ENCODE data around the gene EDAR. TPM values are rescaled to one million over a fixed set of nuclear protein-coding genes. Genes with fewer than 3 reads are reported as not detected.

The EDAR gene
- total RNA-seq = not detected
- long read RNA-seq = 0 reads

DNA sequence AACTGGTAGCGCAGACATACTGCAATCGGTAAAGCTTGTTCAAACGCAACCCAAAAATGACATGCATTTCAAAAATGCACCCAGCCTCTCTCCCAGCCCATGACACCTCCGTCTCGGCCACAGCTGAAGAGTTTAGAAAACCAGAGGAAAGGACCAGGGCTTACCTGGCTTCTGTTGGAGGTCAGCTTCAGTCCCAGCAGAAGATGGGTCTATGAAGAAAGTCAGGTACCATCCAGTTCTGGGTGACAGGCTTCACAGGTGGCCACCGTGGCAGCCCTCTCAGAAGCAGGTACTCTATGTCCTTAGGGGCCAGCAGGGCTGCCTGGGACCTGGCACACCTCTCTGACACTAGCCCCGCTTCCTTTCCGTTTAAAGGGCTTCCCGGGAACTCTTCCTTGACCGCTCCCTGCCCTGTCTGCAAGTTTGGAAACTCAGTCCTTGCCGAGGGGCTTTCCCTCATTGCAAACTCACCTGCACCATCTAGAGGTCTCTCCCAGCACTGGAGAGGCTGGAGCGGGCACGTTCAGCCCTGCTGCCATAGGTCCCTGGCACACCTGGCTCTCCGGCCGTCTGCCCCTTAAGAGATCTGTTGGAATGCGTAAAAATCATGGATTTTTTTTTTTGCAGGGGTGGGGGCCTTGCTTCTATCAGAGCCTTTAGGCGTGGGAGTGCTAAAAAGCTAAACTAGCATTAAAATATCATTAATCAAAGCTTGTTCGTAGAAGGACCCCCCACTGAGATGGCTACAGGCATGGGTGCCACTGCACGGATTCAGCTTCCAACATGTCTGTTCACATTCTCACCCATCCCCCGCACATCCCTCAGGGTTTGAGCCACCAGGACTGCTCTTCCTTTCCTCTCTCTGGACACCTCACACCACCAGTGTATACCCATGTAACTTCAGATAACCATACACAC is at the start of gene EDAR:
Gene EDAR, minus strand, starts transcription at position 425 of the 918 bp plus-strand sequence. CDS start 58,206 bp downstream, outside the sequence.
- intact Hi-C loops (cut with micrococcal nuclease) = loop anchor here (10.0 kb wide), 1 partner anchor 134 kb away; no protein-coding TSS in a partner anchor
- ATAC-seq = peak; percentile 95
- DNase-seq = peak; percentile 49

DNA sequence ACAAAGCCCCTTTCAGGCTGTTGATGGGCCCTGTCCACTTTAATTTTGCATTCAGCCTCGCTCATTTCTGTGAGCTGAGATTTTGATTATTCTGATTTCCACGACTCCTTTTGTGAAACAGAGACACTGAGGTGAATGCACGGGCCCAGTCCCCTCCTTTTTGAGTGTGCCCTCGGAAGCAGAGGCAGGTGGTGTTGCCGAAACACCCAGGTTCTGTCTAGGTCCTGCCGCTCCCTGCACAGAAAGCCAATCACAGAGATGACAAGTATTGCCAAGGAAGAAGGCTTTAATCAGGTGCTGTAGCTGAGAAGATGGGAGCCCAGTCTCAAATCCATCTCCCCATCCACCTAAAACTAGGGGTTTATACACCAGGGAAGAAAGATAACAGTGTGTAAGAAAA is 44.2 kb upstream of the EDAR start:
- intact Hi-C loops (cut with micrococcal nuclease) = no loop called here
- ATAC-seq = no peak
- no peak for DNase-seq

DNA sequence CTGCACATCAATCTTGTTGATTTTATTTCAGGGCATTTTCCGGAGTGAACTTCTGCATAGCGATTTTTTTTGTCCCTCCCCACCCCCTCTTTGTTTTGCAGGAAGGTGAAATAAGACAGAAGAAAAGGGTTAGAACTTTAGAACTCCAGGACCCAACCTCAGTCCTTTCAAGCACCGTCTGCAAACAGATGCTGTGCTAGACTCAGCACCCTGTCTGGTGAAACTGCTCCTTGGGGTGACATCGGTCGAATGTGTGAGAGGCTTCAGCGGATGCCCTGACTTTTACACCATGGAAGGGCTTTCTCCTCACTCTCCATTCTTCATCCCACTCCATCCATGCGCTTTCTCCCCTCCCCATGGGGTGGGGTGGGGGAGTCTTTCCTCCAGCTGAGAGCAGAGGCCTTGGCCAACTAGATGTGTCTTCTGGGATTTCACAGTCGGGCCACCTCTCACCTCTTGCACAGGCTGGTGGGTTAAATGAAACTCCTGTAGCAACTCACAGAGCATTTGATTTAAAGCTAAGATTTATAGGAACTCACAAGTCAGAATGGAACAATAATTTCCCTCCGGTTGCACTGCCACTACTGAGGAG is 43.3 kb upstream of the EDAR start:
- DNase-seq = no peak
- no peak for ATAC-seq
- intact Hi-C loops (cut with micrococcal nuclease) = no loop called here

DNA sequence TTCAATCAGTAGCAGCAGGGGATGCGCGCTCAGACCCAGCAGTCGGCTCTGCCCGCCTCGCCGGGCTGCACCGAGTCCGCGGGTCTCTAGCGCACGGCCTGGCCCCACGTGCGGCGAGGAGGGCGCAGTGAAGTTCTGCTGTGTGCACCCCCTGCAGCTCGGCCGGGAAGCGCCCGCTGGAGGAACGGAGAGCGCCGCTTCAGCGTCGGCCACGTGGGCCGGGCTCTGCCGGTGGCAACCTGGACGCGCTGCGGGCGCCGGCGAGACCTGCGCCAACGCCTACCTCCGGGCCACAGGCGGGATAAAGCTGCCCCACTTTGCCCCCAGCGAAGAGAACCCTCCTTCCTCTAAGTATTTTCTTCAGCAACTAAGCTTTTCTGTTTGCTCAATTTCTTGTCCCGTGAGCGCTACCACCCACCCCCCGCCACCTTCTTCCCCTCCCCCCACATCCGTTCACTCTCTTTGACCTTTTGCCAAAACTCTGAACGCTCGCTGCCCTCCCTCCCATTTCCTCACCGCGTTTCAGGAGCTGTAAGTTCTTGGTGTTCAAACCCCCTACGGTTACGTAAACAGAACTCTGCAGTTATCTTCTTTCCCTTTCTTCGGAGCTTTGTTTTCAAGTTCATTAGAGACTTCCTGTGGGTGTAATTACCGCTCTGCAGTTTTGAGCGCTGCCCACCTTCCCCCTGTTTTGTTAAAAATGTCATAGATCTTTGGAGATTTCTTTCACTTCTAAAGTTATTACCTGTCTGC is 42.6 kb upstream of the EDAR start:
- ATAC-seq (peak; percentile 89), DNase-seq (peak; percentile 67)
- intact Hi-C loops (cut with micrococcal nuclease) = no loop called here

DNA sequence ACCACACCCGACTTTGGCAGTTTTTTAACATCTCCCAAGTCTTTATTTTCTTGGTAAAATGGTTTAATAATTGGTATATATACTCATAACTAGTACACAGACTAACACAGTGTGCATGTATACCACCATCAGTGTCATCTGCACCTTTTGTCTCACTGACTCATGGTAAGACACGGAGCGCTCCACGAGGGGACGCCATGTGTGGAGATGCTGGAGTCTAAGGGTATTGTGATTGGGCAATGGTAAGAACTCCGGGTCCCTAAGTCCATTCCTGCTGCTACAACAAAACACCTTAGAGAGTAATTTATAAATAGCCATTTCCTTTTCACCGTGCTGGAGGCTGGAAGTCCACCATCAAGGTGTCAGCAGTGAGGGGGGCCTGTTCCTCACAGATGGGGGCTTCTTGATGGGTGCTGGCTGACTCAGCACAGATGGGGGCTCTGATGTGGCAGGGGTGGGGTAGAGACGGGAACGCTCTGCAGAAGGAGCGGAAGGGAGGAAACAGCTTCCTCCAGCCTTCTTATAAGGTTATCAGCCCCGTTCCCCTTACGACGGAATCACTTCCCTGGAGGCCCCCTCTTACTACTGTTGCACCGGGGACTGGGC is 42.0 kb upstream of the EDAR start:
- ATAC-seq (no peak), DNase-seq (no peak)
- intact Hi-C loops (cut with micrococcal nuclease) = no loop called here

DNA sequence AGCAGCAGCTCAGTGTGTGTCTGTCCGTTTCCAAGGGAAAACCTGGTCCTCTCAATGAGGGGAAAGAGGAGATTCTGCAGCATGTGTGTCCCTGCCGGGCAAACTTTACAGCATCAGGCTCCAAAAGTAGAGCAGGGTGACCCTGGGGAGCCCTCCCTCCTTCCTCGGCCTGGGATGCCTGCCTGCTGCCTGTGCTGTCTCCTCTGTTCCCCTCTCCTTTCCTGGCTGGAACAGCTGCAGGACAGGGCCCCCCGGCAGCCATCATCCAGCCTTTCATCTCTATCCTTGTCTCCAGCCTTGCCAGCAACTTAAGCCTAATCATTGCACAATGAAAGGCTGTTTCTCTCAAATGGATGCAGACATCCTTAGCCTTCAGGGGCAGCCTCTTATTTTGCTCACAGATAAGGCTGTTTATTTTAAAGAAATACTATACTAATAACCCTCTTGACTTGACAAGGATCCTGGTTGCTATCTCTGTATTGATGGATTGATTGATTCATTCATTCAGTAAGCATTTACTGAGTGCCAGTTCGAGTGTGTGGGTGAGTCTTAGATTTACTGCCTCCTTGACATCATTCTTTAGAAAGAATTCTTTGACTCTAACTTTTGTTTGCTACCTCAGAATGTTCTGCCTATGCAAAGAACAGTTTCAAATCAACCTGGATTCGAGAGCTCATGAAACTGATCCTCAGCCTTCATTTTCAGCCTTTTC is 40.6 kb upstream of the EDAR start:
- DNase-seq = no peak
- no peak for ATAC-seq
- intact Hi-C loops (cut with micrococcal nuclease) = no loop called here

DNA sequence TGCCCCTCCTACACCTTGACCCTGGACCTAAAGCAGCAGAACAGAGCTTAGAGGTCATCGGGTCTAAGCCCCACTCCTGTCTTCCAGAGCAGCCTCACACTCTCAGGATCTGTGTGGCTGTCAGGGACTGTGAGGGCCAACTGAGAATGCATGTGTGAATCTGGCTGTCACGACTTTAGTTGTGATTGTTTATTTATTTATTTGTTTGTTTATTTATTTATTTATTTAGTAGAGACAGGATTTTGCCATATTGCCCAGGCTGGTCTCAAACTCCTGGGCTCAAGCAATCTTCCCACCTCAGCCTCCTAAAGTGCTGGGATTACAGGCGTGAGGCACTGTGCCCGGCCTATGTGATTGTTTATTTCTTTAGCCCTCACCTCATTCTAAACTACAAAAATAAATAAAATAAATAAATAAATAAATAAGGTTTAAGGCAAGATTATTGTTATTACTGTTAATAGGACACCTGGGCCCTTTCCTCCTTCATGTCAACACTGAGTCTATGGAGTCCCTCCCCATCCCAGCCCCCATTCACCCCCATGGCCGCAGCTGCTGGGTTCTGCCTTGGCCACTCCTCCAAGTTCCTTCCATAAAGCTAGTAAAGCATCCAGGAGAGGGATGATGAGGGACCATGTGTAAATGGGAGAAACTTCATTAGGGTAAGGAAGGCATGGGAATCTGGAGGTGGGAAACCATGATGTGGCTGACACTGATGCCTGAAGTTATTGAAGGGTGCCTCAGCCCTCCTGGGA is 39.9 kb upstream of the EDAR start:
- no peak for DNase-seq
- intact Hi-C loops (cut with micrococcal nuclease) = no loop called here
- no peak for ATAC-seq

DNA sequence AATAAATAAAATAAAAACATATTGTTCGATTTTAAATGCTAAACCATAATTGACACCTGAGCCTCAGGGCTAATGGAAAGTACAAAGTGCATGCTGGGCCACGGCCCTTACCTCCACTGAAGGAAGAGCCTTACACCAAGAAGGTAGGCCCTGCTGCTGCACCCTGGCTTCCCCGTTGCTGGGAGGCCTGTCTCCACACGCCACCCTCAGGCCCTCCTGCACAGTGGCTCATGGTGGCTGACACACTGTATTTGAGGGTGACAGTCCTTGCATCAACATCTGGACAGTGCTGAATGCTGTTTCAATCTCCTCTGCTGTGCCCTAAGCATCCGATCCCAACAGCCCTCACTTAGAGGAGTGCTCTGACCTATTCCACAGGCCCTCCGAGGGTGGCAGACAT is 39.3 kb upstream of the EDAR start:
- no peak for DNase-seq
- no peak for ATAC-seq
- intact Hi-C loops (cut with micrococcal nuclease) = no loop called here

DNA sequence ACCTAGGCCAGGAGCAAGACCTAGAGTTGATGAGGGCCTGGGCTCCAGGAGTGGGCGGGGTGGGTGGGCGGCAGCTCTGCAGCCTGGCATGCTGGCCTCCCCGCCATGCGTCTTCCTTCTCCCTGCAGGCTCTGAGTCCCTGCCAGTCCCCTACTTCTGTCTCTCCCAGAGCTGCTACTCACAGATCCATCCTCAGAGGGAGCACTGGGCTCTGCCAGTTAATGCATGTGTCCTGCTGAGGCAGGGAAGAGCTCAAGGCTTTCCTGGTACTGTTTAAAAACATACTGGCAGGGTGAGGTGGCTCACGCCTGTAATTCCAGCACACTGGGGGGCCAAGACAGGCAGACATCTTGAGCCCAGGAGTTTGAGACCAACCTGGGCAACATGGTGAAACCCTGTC is 38.7 kb upstream of the EDAR start:
- no peak for ATAC-seq
- DNase-seq = no peak
- intact Hi-C loops (cut with micrococcal nuclease) = no loop called here

DNA sequence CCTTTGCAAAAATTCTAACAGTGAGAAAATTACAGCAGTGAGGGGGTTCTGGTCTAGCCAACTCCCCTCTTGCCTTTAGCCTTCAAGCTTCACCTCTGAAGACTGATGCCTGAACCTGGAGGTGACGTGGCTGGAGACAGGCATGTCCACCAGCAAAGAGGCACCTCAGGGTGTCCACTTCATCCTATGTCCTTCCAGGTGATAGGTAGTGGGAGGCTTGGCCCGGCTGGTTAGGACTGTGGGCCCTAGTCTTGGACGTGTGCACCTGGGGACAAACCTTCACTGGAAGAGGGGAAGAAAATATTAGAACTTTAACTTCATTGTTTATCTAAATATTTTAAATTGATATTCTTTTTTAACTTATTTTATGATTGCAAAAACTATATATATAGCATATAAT is 35.5 kb upstream of the EDAR start:
- ATAC-seq (no peak), DNase-seq (no peak)
- intact Hi-C loops (cut with micrococcal nuclease) = no loop called here

DNA sequence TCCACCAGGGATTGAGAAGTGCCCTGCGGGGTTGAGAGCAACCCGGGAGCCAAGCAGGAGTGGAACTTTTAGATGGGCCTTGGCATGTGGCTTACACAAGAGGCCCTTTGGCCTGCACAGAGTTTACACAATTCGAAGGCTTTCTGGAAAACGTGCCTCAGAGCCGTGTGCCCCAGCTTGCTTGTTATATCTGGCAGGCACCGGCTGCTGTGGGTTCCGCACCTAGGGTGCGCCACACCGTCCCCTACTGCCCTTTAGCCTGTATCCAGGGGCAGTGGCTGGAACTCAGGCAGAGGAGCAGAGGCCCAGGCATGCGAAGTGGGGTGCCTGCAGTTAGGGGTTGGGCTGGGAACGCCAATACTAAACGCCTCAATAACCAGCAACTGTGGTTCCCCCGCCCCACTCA is 32.9 kb upstream of the EDAR start:
- intact Hi-C loops (cut with micrococcal nuclease) = no loop called here
- DNase-seq (no peak), ATAC-seq (no peak)

DNA sequence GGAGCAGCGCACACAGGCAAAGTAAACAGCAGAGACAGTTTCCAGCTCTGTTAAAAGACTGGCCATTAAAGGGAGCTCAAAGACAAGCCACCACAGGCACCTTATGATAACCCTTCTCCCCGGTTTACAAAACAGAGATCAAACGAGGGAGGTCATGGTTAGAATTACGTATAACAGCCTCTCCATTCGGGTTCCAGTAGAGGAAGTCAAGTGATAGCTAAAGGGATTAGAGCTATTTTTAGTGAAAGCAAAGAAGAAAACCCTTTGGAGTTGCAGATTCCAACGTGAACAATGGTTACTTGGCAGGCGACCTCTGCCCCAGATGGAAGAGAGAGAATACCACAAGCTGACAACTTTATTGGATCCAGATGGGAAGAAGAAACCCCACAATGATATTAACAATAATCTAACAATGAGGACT is 31.2 kb upstream of the EDAR start:
- no peak for DNase-seq
- intact Hi-C loops (cut with micrococcal nuclease) = no loop called here
- ATAC-seq = peak; percentile 29

DNA sequence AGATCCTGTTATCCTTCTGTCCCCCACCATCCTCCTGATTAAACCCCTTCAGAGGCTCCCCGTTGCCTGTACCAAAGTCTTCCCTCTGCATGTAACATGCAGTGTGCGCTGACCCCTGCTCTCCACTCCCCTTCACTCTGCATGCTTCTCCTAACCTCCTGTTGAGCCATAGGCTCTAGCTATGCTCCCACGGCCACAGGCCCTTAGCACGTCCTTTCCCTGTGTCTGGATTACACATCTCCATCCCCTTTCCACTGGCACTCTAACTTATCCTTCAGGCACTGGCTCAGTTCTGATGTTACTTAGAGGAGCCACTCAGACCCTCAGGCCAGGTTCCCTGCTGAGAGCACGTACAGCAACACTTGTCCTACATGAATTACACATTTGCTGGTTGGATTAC is 29.4 kb upstream of the EDAR start:
- no peak for DNase-seq
- intact Hi-C loops (cut with micrococcal nuclease) = loop anchor here (10.0 kb wide), 1 partner anchor 904 kb away; no protein-coding TSS in a partner anchor
- ATAC-seq = no peak

DNA sequence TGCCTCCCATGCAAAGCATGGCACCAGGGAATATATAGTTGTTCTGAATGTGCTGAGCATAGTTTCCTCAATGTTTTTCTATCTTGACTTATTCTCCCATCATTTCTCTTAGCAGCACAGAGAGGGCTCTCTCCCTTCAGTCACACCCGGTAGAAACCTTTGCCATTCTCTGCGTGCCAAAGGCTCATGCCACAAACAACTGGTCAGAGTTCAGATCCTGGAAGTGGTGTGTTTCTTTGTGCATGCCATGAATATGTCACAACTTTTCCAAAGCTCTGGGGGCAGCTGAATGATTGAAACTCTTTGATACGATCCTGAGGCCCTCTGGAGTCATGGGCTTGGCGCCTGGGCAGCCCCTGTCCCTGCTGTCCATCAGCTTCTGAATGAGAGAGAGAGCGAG is 28.0 kb upstream of the EDAR start:
- ATAC-seq (no peak), DNase-seq (no peak)
- intact Hi-C loops (cut with micrococcal nuclease) = loop anchor here (10.0 kb wide), 1 partner anchor 902 kb away; no protein-coding TSS in a partner anchor

DNA sequence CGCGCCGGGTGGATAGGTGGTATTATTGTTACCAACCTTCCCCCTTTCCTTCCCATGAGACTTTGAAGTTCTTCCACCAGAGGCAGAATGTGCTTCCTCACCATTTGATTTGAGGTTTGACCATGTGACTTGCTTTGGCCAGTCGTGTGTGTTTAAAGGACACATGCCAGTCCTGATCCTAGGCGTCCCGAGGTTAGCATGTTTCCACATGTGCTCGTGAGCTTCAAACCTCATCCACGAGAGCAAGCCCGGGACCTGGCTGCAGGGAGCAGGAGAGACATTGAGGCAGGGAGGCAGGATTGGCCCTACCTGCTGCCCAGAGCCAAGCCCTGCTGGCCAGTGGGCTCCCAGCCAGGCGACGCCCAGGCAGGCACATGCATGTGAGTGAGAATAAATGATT is 27.4 kb upstream of the EDAR start:
- no peak for DNase-seq
- intact Hi-C loops (cut with micrococcal nuclease) = loop anchor here (10.0 kb wide), 1 partner anchor 902 kb away; no protein-coding TSS in a partner anchor
- ATAC-seq = no peak

DNA sequence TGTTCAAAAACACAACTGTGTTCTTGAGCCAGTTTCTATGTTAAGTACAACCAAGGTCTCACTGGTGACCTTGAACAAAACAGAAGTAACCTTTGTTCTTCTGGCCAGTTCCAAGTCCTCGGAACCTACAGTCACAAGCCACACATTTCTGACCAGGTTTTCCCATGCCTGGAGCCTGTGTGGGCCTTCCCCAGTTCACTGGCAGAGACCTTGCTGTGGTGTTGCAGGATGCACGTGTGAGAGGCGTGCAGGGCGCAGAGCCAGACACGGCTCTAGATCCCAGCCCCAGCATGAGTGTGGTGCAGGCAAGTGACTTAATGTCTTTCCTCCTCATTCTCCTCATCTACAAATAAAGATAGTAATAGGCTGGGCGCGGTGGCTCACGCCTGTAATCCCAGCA is 25.5 kb upstream of the EDAR start:
- ATAC-seq (no peak), DNase-seq (no peak)
- intact Hi-C loops (cut with micrococcal nuclease) = loop anchor here (10.0 kb wide), 1 partner anchor 900 kb away; no protein-coding TSS in a partner anchor

DNA sequence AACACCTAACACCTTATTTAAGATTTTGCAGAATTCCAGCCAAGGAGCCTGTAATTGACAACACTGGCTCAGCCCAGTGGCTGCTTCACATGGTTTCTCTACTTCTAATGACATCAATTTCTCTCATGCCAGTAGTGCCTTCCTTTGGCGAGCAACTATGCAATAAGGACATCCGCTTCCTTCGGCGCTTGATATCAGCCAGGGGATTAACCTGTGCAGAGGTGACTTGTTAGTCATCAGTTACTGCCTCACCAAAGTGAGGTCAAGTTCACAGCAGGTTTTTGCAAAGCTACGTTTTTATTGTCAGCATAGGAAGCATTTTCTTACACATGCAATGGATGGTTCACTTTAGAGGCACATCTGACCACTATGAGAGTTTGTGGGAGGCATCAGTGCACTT is 24.0 kb upstream of the EDAR start:
- DNase-seq (no peak), ATAC-seq (no peak)
- intact Hi-C loops (cut with micrococcal nuclease) = loop anchor here (10.0 kb wide), 1 partner anchor 898 kb away; no protein-coding TSS in a partner anchor
